HepG2 (cell line): ENCODE data around the gene PSMA4. TPM values are rescaled to one million over a fixed set of nuclear protein-coding genes. Genes with fewer than 3 reads are reported as not detected.

Source experiments
- CREM ChIP-seq, 2 experiments: sonication (generic) in 1 of 2; formaldehyde crosslinking in 1 of 2; IDR thresholded peaks; 2 replicates each; pipeline versions ENCODE4 v1.4.0 to v1.6.1; 2016 to 2020; ENCODE audit warnings: antibody characterized with exemption in 1 of 2, mild to moderate bottlenecking in 1 of 2, missing genetic modification reagents in 1 of 2
- E2F1 ChIP-seq: sonication (generic); formaldehyde crosslinking; IDR thresholded peaks from 2 replicates; pipeline ENCODE4 v1.5.0; 2020; ENCODE audit warnings: missing genetic modification reagents
- GPN1 ChIP-seq: sonication (generic); formaldehyde crosslinking; IDR thresholded peaks from 2 replicates; pipeline ENCODE4 v1.5.1; 2020; ENCODE audit warnings: missing genetic modification reagents, borderline replicate concordance
- MATR3 ChIP-seq: sonication (generic); formaldehyde crosslinking; IDR thresholded peaks from 2 replicates; pipeline ENCODE4 v1.4.0; 2020; ENCODE audit warnings: missing genetic modification reagents
- RFXAP ChIP-seq: sonication (generic); formaldehyde crosslinking; IDR thresholded peaks from 2 replicates; pipeline ENCODE4 v1.4.0; 2020; ENCODE audit warnings: missing genetic modification reagents, borderline replicate concordance
- SMAD3 ChIP-seq: sonication (generic); formaldehyde crosslinking; IDR thresholded peaks from 2 replicates; pipeline ENCODE4 v1.4.0; 2020; ENCODE audit warnings: missing genetic modification reagents
- SP4 ChIP-seq: sonication (generic); formaldehyde crosslinking; IDR thresholded peaks from 2 replicates; pipeline ENCODE4 v1.8.1; 2023; ENCODE audit warnings: mild to moderate bottlenecking, missing genetic modification reagents
- THYN1 ChIP-seq: sonication (generic); formaldehyde crosslinking; IDR thresholded peaks from 2 replicates; pipeline ENCODE4 v1.8.1; 2023; ENCODE audit warnings: low read depth, mild to moderate bottlenecking, moderate library complexity, missing genetic modification reagents, borderline replicate concordance
- ZBTB1 ChIP-seq: sonication (generic); formaldehyde crosslinking; IDR thresholded peaks from 2 replicates; pipeline ENCODE4 v1.4.0; 2020; ENCODE audit warnings: missing genetic modification reagents, borderline replicate concordance
- ZBTB3 ChIP-seq: sonication (generic); formaldehyde crosslinking; IDR thresholded peaks from 2 replicates; pipeline ENCODE4 v1.4.0; 2020; ENCODE audit warnings: low read depth, mild to moderate bottlenecking, moderate library complexity, missing genetic modification reagents, borderline replicate concordance
- ZMYM2 ChIP-seq: sonication (generic); formaldehyde crosslinking; IDR thresholded peaks from 2 replicates; pipeline ENCODE4 v1.8.0; 2022; ENCODE audit warnings: mild to moderate bottlenecking, missing genetic modification reagents
- ZNF264 ChIP-seq: sonication (generic); formaldehyde crosslinking; IDR thresholded peaks from 2 replicates; pipeline ENCODE4 v1.4.0; 2020; ENCODE audit warnings: missing genetic modification reagents
- ZNF331 ChIP-seq: sonication (generic); formaldehyde crosslinking; IDR thresholded peaks from 2 replicates; pipeline ENCODE4 v1.4.0; 2020; ENCODE audit warnings: missing genetic modification reagents
- ZNF562 ChIP-seq: sonication (generic); formaldehyde crosslinking; IDR thresholded peaks from 2 replicates; pipeline ENCODE4 v1.8.0; 2022; ENCODE audit warnings: missing genetic modification reagents, borderline replicate concordance
- ZNF674 ChIP-seq: sonication (generic); formaldehyde crosslinking; IDR thresholded peaks from 2 replicates; pipeline ENCODE4 v1.5.0; 2020; ENCODE audit warnings: low read depth, mild to moderate bottlenecking, missing genetic modification reagents
- polyA plus RNA-seq, 8 experiments: library from polyadenylated mRNA; depleted of rRNA in 3 of 8; stranded (reverse) in 7 of 8; unstranded in 1 of 8; fragments of >200 nt; fragmentation: Illumina TruSeq in 4 of 8; extraction: Trizol in 4 of 8; gene quantifications; 2 replicates each; pipeline versions ENCODE4 v1.2.1 to v1.2.3, GENCODE V29; 2011 to 2016; ENCODE audit warnings: low read depth in 4 of 8, missing spikeins in 1 of 8, mixed read lengths in 1 of 8; ENCODE audit not compliant: insufficient read depth in 1 of 8
- total RNA-seq, 5 experiments: library from RNA; depleted of rRNA; stranded (reverse); fragments of >200 nt; fragmentation: Illumina TruSeq; extraction: Trizol; gene quantifications; 2 replicates each; pipeline ENCODE4 v1.2.3, GENCODE V29; 2016; ENCODE audit warnings: low read depth in 1 of 5
- TF ChIP-seq, protein P1 (sequence below): sonication (generic); formaldehyde crosslinking; IDR thresholded peaks from 2 replicates; pipeline ENCODE4 v1.5.0; 2020; ENCODE audit warnings: missing genetic modification reagents
- TF ChIP-seq, protein P2 (sequence below): IDR thresholded peaks from 2 replicates; pipeline ENCODE4 v1.6.1; 2016; ENCODE audit warnings: missing compliant biosample characterization, missing genetic modification reagents, borderline replicate concordance
- TF ChIP-seq, protein P3 (sequence below): sonication (generic); formaldehyde crosslinking; IDR thresholded peaks from 2 replicates; pipeline ENCODE4 v1.5.0; 2020; ENCODE audit warnings: missing genetic modification reagents
- TF ChIP-seq, protein P4 (sequence below): sonication (generic); formaldehyde crosslinking; IDR thresholded peaks from 2 replicates; pipeline ENCODE4 v1.4.0; 2020; ENCODE audit warnings: missing genetic modification reagents, borderline replicate concordance
- TF ChIP-seq, protein P5 (sequence below): sonication (generic); formaldehyde crosslinking; conservative IDR thresholded peaks from 2 replicates; pipeline ENCODE4 v1.4.0; 2020; ENCODE audit warnings: mild to moderate bottlenecking, missing genetic modification reagents, moderate library complexity

Gene PSMA4
- total and polyA plus RNA-seq, 2 of the 13 experiments (the other 11 are each of a cell fraction or from before 2014, with no cell fraction given), result 202 to 404 TPM

DNA sequence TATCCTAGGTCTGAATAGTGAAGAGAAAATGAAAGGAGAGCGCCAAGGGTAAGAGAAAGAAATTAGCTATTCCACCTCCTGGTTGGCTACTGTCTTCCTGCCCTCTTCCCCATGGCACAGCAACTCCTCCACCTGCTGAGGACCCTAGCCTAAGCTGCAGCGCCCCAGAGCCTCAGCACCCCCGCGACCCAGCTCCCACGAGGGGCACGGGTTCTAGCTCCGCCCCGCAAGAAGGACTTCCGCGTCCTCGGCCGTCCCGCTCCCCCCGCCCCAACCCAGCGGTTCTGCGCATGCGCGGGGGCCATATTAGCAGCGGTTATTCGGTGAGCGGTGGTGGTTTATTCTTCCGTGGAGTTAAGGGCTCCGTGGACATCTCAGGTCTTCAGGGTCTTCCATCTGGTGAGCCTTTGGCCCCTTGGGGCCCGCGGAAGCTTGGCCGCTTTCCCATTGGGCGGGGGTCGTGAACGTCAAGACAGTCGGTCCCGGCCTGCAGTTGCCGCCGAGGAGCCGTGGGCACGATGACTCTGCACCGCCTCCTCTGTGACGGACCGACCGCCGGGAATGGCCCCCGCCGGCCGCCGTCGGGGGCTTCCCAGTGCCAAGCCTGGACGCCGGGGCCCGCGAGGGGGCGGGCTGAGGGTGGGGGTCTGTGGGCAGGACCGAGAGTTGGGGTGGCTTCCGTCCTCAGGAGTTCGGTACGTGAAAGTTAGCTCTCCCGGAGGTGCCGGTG lies at the start of gene PSMA4 (continued):
- TF ChIP-seq, protein P1, sequence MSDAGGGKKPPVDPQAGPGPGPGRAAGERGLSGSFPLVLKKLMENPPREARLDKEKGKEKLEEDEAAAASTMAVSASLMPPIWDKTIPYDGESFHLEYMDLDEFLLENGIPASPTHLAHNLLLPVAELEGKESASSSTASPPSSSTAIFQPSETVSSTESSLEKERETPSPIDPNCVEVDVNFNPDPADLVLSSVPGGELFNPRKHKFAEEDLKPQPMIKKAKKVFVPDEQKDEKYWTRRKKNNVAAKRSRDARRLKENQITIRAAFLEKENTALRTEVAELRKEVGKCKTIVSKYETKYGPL (CRISPR knock-in tag), result no peak
- peak; percentile 64 for TF ChIP-seq ZNF264
- TF ChIP-seq CREM (IDR thresholded peaks at IDR 0.05), result peak; percentile 10; the same call in 1 of the 2 replicates
- no peak for TF ChIP-seq CREM (CRISPR knock-in tag; IDR thresholded peaks at IDR 0.05)
- TF ChIP-seq ZMYM2 (CRISPR knock-in tag), result no peak
- TF ChIP-seq ZBTB1 (CRISPR knock-in tag), result no peak
- TF ChIP-seq, protein P2, sequence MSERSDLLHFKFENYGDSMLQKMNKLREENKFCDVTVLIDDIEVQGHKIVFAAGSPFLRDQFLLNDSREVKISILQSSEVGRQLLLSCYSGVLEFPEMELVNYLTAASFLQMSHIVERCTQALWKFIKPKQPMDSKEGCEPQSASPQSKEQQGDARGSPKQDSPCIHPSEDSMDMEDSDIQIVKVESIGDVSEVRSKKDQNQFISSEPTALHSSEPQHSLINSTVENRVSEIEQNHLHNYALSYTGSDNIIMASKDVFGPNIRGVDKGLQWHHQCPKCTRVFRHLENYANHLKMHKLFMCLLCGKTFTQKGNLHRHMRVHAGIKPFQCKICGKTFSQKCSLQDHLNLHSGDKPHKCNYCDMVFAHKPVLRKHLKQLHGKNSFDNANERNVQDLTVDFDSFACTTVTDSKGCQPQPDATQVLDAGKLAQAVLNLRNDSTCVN, result no peak
- TF ChIP-seq E2F1 (CRISPR knock-in tag), result no peak
- TF ChIP-seq SP4 (CRISPR knock-in tag), result peak; percentile 76
- TF ChIP-seq ZNF331, result peak; percentile 51
- no peak for TF ChIP-seq THYN1
- 0 out of 2 replicates have a peak, but pooled peaks have one; percentile 22 for TF ChIP-seq SMAD3 (CRISPR knock-in tag)
- TF ChIP-seq, protein P3, sequence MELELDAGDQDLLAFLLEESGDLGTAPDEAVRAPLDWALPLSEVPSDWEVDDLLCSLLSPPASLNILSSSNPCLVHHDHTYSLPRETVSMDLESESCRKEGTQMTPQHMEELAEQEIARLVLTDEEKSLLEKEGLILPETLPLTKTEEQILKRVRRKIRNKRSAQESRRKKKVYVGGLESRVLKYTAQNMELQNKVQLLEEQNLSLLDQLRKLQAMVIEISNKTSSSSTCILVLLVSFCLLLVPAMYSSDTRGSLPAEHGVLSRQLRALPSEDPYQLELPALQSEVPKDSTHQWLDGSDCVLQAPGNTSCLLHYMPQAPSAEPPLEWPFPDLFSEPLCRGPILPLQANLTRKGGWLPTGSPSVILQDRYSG (CRISPR knock-in tag), result no peak
- no peak for TF ChIP-seq GPN1 (CRISPR knock-in tag)
- TF ChIP-seq MATR3, result no peak
- no peak for TF ChIP-seq ZBTB3
- no peak for TF ChIP-seq ZNF674 (CRISPR knock-in tag)
- TF ChIP-seq, protein P4, sequence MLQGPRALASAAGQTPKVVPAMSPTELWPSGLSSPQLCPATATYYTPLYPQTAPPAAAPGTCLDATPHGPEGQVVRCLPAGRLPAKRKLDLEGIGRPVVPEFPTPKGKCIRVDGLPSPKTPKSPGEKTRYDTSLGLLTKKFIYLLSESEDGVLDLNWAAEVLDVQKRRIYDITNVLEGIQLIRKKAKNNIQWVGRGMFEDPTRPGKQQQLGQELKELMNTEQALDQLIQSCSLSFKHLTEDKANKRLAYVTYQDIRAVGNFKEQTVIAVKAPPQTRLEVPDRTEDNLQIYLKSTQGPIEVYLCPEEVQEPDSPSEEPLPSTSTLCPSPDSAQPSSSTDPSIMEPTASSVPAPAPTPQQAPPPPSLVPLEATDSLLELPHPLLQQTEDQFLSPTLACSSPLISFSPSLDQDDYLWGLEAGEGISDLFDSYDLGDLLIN, result peak; percentile 29; the same call in 1 of the 2 replicates
- no peak for TF ChIP-seq ZNF562 (CRISPR knock-in tag)
- TF ChIP-seq, protein P5, sequence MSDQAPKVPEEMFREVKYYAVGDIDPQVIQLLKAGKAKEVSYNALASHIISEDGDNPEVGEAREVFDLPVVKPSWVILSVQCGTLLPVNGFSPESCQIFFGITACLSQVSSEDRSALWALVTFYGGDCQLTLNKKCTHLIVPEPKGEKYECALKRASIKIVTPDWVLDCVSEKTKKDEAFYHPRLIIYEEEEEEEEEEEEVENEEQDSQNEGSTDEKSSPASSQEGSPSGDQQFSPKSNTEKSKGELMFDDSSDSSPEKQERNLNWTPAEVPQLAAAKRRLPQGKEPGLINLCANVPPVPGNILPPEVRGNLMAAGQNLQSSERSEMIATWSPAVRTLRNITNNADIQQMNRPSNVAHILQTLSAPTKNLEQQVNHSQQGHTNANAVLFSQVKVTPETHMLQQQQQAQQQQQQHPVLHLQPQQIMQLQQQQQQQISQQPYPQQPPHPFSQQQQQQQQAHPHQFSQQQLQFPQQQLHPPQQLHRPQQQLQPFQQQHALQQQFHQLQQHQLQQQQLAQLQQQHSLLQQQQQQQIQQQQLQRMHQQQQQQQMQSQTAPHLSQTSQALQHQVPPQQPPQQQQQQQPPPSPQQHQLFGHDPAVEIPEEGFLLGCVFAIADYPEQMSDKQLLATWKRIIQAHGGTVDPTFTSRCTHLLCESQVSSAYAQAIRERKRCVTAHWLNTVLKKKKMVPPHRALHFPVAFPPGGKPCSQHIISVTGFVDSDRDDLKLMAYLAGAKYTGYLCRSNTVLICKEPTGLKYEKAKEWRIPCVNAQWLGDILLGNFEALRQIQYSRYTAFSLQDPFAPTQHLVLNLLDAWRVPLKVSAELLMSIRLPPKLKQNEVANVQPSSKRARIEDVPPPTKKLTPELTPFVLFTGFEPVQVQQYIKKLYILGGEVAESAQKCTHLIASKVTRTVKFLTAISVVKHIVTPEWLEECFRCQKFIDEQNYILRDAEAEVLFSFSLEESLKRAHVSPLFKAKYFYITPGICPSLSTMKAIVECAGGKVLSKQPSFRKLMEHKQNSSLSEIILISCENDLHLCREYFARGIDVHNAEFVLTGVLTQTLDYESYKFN, result no peak
- no peak for TF ChIP-seq RFXAP
